GM13976 (cell line): ENCODE measurements around the gene CCDC69.

Experiments used
- DNase-seq: peaks from one replicate; pipeline ENCODE4 v3.0.0; 2012; ENCODE audit warnings: low spot score
- in situ Hi-C: fragments of 300-500 bp; cut with MboI; formaldehyde crosslinking; loops from one replicate; pipeline ENCODE4 v1.12.0; 2022; ENCODE audit warnings: low sequenced_read_pairs, mixed read lengths, inconsistent platforms; ENCODE audit not compliant: unreplicated experiment
- TF ChIP-seq, protein P1 (sequence below): IDR thresholded peaks from 2 replicates; pipeline ENCODE4 v1.5.1; 2012; ENCODE audit warnings: borderline replicate concordance, mild to moderate bottlenecking; ENCODE audit not compliant: insufficient read depth; ENCODE audit errors: extremely low read depth, missing control alignments, control extremely low read depth

The CCDC69 gene

DNA sequence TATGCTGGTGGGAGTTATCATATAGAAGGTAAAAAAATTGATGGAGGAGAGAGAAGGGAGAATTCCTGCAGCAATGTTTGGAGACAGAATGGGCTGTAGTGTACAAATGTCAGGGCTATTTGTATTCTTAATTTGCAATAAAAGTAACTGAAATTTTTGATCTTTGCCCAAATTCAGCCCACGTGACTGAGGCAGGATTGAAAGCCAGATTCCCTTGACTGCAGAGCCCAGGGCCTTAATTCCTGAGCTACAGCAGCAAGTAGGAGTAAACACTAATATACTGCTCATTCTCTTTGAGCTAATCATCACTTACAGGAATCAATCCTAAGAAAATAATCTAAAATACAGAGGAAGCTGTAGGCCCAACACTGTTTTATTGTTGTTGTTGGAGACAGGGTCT is 61.1 kb downstream of the CCDC69 start:
- in situ Hi-C loops, result loop anchor here (25.0 kb wide), 1 partner anchor 375 kb away; the partner anchor contains the start of gene SMIM3
- TF ChIP-seq, protein P1, sequence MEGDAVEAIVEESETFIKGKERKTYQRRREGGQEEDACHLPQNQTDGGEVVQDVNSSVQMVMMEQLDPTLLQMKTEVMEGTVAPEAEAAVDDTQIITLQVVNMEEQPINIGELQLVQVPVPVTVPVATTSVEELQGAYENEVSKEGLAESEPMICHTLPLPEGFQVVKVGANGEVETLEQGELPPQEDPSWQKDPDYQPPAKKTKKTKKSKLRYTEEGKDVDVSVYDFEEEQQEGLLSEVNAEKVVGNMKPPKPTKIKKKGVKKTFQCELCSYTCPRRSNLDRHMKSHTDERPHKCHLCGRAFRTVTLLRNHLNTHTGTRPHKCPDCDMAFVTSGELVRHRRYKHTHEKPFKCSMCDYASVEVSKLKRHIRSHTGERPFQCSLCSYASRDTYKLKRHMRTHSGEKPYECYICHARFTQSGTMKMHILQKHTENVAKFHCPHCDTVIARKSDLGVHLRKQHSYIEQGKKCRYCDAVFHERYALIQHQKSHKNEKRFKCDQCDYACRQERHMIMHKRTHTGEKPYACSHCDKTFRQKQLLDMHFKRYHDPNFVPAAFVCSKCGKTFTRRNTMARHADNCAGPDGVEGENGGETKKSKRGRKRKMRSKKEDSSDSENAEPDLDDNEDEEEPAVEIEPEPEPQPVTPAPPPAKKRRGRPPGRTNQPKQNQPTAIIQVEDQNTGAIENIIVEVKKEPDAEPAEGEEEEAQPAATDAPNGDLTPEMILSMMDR, result no peak
- no peak for DNase-seq

DNA sequence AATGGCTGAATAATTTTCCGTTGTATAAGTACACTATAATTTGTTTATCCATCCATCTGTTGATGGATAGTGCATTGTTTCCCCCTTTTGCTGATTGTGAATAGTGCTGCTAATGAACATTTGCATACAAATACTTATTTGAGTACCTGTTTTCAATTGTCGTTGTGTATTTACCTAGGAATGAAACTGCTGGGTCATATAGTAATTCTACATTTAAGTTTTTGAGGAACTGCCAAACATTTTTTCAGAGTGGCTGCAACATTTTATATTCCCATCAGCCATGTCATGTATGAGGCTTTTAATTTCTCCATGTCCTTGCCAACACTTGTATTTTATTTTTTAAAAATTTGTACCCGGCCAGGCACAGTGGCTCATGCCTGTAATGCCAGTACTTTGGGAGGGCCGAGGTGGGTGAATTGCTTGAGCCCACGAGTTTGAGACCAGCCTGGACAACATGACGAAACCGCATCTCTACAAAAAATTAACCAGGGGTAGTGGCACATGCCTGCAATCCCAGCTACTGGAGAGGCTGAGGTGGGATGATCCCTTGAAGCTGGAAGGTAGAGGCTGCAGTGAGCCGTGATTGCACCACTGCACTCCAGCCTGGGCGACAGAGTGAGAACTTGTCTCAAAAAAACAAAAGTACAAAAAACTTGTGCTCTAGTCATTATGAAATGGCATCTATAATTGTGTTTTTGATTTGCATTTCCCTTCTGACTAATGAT is 64.1 kb downstream of the CCDC69 start:
- in situ Hi-C loops, result loop anchor here (25.0 kb wide), 1 partner anchor 373 kb away; the partner anchor contains the start of gene SMIM3
- TF ChIP-seq, protein P1, result no peak
- no peak for DNase-seq

DNA sequence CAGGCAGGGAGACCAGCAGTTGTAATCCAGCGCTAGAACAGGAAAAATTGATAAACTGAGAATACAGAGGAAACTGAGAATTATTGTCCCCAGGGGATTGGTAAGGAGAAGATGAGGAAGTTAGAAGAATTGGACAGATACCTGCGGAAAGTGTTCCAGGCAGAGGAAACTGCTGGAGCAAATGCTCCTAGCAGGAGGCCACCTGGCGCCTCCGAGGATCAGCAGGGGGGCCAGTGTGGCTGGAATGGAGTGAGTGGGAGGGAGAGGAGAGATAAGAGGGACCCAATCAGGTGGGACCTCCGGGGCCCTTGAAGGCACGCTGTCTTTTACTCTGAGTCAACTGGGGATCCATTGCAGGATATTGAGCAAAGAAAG is 65.6 kb downstream of the CCDC69 start:
- DNase-seq, result peak; percentile 54
- in situ Hi-C loops, result loop anchor here (25.0 kb wide), 1 partner anchor 371 kb away; the partner anchor contains the start of gene SMIM3
- TF ChIP-seq, protein P1, result no peak

DNA sequence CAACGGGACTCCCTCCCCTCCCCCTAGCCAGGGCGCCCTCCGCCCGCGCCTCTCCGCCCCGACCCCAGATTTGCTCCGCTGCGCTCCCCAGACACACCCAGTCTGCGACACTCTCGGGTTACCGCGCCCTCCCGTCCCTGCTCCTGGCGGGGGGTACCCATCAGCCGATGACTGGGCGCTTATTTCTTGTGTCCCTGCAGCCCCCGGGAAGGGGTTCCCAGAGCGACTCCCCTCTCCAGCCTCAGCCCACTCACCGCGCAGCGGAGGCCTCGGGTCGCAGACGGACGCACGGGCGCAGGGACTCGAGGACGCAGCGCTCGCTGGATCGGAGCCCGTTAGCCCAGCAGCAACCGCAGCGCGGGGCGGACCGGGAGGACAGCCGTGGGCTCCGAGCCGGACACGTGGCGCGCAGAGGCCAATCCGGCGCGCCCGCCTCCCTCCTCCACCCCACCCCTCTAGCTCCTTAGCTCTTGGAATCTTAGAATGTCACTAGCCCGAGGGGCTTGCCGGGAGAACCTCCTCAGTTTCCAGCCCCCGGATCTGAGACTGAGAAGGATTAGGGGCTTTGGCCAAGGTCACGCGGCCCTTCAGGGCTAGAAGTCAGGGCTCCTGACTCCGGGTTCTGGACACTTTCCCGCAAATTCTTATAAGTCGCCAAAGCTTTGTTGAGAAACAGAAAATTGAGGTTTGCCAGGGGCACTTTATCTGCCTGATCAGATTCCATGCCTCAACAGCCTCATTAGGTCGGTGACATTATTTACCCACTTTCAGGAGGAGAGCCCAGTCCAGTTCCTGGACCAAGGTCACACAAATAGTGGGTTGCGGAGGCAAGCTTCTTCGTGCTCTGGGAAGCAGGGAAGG is 66.2 kb downstream of the CCDC69 start, which contains the start of gene ANXA6:
Gene ANXA6 (minus strand): TSS at position 354 of the 861 bp plus-strand sequence. CDS start 9,878 bp downstream, outside the sequence.
- in situ Hi-C loops, result loop anchor here (25.0 kb wide), 1 partner anchor 370 kb away; the partner anchor contains the start of gene SMIM3
- DNase-seq, result peak; percentile 86
- TF ChIP-seq, protein P1, result no peak

DNA sequence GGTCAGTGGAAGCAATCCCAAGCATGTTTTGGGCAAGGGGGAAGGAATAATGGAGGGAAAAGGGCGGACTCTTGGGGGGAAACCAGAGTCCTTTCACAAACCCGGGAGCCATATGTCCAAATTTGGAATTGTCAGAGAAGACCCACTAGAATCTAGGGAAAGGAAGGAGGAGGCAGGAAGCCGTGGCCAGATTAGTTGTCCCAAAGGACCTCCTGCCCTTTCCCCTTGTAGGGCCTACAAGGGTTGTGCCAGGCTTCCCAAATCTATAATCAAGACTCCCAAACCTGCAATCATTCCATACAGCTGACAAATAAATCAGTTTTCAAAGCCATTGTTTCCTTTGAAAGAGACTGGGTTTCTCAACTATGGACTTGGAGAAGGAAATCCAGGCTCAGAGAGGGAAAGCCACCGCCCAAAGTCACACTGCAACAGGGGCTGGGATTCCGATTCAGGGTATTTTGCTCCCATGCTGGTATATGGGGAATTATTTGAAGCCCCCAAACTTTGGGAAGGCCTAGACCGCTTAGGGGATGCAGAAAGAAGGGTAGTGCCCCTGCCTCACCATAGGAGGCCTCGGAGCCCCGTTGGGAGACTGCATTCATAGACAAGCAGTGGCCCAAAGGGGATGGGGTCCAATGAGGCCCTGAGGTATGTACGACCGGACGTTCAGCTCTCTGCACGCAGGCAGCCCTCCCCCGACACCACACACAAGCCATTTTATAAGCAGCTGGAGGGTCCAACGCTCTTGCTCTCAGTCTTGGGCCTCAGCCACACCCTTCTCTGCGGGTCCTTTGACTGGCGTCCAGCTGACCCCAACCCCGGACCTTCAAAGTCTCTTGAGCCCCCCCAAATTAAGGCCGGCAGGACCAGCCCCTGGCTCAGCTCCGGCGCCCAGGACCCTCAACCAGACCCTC is 67.1 kb downstream of the CCDC69 start:
- DNase-seq, result peak; percentile 62
- TF ChIP-seq, protein P1, result no peak
- in situ Hi-C loops, result loop anchor here (25.0 kb wide), 1 partner anchor 369 kb away; the partner anchor contains the start of gene SMIM3

- no peak for DNase-seq
Measured at GRCh38 chr5:151155775-151156506, 68.0 kb downstream of the CCDC69 start.

More at GRCh38 chr5:151155775-151156506, 68.0 kb downstream of the CCDC69 start:
- in situ Hi-C loops, result loop anchor here (25.0 kb wide), 1 partner anchor 369 kb away; the partner anchor contains the start of gene SMIM3
- TF ChIP-seq, protein P1, result no peak
